NCI-H146 treated with DMSO at 0.1 percent for 48 hours (cell line): ENCODE measurements around the gene CELA3A.
A peak's percentile ranks its signal among the peaks of the same experiment; 100 is the strongest.
"Not testable (repeated sequence)": the region's sequence is repeated elsewhere in the genome, so short reads cannot be mapped to it uniquely, and the experiment has no call there.

Experiments
- DNase-seq: peaks from one replicate; lab custom pipeline; 2025; ENCODE audit not compliant: unreplicated experiment; lab: John Stamatoyannopoulos, UW

The CELA3A gene

GRCh38 chr1:22001409-22001808 lies at the start of gene CELA3A:
Gene CELA3A (plus strand): TSS chr1:22001657. CDS start chr1:22001675, 18 bp downstream.
- DNase-seq, result no peak

GRCh38 chr1:21952786-21953520 lies 48.5 kb upstream of the CELA3A start:
- DNase-seq, result no peak

- DNase-seq, result no peak
These were observed 46.4 kb upstream of the CELA3A start for GRCh38 chr1:21955058-21955457.

GRCh38 chr1:21955501-21956281 lies 45.8 kb upstream of the CELA3A start:
- no peak for DNase-seq

GRCh38 chr1:21956720-21957552 lies 44.5 kb upstream of the CELA3A start:
- DNase-seq, result no peak

- DNase-seq, result no peak
These were observed 40.1 kb upstream of the CELA3A start for GRCh38 chr1:21961337-21961736.

- DNase-seq, result no peak
These were observed 39.7 kb upstream of the CELA3A start for GRCh38 chr1:21961799-21962198.

GRCh38 chr1:21963477-21964217 lies 37.8 kb upstream of the CELA3A start:
- peak; percentile 6 for DNase-seq

GRCh38 chr1:21966247-21967000 lies 35.0 kb upstream of the CELA3A start:
- no peak for DNase-seq

- not testable (repeated sequence) for DNase-seq
These were observed 34.2 kb upstream of the CELA3A start for GRCh38 chr1:21967216-21967615.

- DNase-seq, result not testable (repeated sequence)
These were observed 32.4 kb upstream of the CELA3A start for GRCh38 chr1:21969066-21969465.

- DNase-seq, result not testable (repeated sequence)
These were observed 30.9 kb upstream of the CELA3A start for GRCh38 chr1:21970523-21970922.

GRCh38 chr1:21972973-21973441 lies 28.4 kb upstream of the CELA3A start:
- DNase-seq, result not testable (repeated sequence)

- DNase-seq, result not testable (repeated sequence)
These were observed 27.5 kb upstream of the CELA3A start for GRCh38 chr1:21973948-21974347.

GRCh38 chr1:21974699-21975098 lies 26.8 kb upstream of the CELA3A start:
- DNase-seq, result peak; percentile 62

- not testable (repeated sequence) for DNase-seq
These were observed 26.2 kb upstream of the CELA3A start for GRCh38 chr1:21975296-21975695.

- DNase-seq, result not testable (repeated sequence)
These were observed 24.7 kb upstream of the CELA3A start, which contains the start of gene CELA3B for GRCh38 chr1:21976703-21977239. Gene CELA3B (plus strand): TSS chr1:21977022. CDS start chr1:21977040, 18 bp downstream.

GRCh38 chr1:21978209-21978608 lies 23.2 kb upstream of the CELA3A start:
- not testable (repeated sequence) for DNase-seq

GRCh38 chr1:21980515-21981220 lies 20.8 kb upstream of the CELA3A start:
- DNase-seq, result not testable (repeated sequence)
